Activated CD4-positive, alpha-beta T cell treated with anti-CD3 and anti-CD28 coated beads, Interleukin-2, amount 10 ng/mL, durations not matched to agents 7 days and 5 days (primary cell): ENCODE results near the gene NSG1. TPM values are rescaled to one million over a fixed set of nuclear protein-coding genes. Genes with fewer than 3 reads are reported as not detected.

Experiments used
- CTCF ChIA-PET: fragments of 350-600 bp; sonication (Branson Sonifier 250); formaldehyde crosslinking; loops from one replicate; lab custom pipeline; 2021; ENCODE audit warnings: antibody characterized with exemption; lab: Charles Lee
- POLR2A ChIA-PET: fragments of 350-600 bp; sonication (Branson Sonifier 250); formaldehyde crosslinking; loops from one replicate; lab custom pipeline; 2021; ENCODE audit warnings: antibody characterized with exemption; lab: Charles Lee
- DNase-seq: peaks from one replicate; pipeline ENCODE4 v3.0.0-alpha.2; 2020
- H3K27ac Mint-ChIP-seq: one replicate; pipeline ENCODE4 v1.8.0; 2021; ENCODE audit warnings: mild to moderate bottlenecking, moderate library complexity, mixed read lengths
- H3K27me3 Mint-ChIP-seq: one replicate; pipeline ENCODE4 v1.8.0; 2021; ENCODE audit warnings: mixed read lengths
- H3K36me3 Mint-ChIP-seq: one replicate; pipeline ENCODE4 v1.8.0; 2021; ENCODE audit warnings: low read depth, mixed read lengths
- H3K4me1 Mint-ChIP-seq: one replicate; pipeline ENCODE4 v1.8.0; 2021; ENCODE audit warnings: mixed read lengths
- H3K4me3 Mint-ChIP-seq: one replicate; pipeline ENCODE4 v1.8.0; 2021; ENCODE audit warnings: mild to moderate bottlenecking, moderate library complexity, mixed read lengths
- H3K9me3 Mint-ChIP-seq: one replicate; pipeline ENCODE4 v1.8.0; 2021; ENCODE audit warnings: mixed read lengths
- total RNA-seq, 2 experiments: library from RNA; stranded (reverse); gene quantifications; one replicate each; pipeline ENCODE4 v1.2.3, GENCODE V29; 2021

NSG1 gene
- total RNA-seq, 2 experiments from 2014 or later = 11.0 to 11.9 TPM

- POLR2A ChIA-PET = no interaction called here
- Mint-ChIP-seq H3K36me3 (no peaks in the 10 kb centered on the region), H3K27me3 (no peaks in the 10 kb centered on the region), H3K9me3 (peaks cover 4% of the 10 kb centered on the region), H3K4me1 (no peaks in the 10 kb centered on the region), H3K4me3 (no peak overlapping the region), H3K27ac (no peak overlapping the region)
- no peak for DNase-seq
- CTCF ChIA-PET = no interaction called here
Measured at GRCh38 chr4:4356106-4357041, 30.5 kb upstream of the NSG1 start.

GRCh38 chr4:4358093-4358854 lies 28.6 kb upstream of the NSG1 start:
- ChIA-PET POLR2A (no interaction called here), CTCF (no interaction called here)
- Mint-ChIP-seq H3K4me3 (no peak overlapping the region), H3K27ac (no peak overlapping the region), H3K4me1 (no peaks in the 10 kb centered on the region), H3K36me3 (no peaks in the 10 kb centered on the region), H3K27me3 (no peaks in the 10 kb centered on the region), H3K9me3 (peaks cover 4% of the 10 kb centered on the region)
- DNase-seq = no peak

GRCh38 chr4:4361883-4362282 lies 25.0 kb upstream of the NSG1 start:
- H3K27ac Mint-ChIP-seq = no peak overlapping the region
- no peaks in the 10 kb centered on the region for H3K4me1 Mint-ChIP-seq
- ChIA-PET POLR2A (no interaction called here), CTCF (no interaction called here)
- no peak overlapping the region for H3K4me3 Mint-ChIP-seq
- no peaks in the 10 kb centered on the region for H3K27me3 Mint-ChIP-seq
- H3K9me3 Mint-ChIP-seq = peaks cover 18% of the 10 kb centered on the region
- no peaks in the 10 kb centered on the region for H3K36me3 Mint-ChIP-seq
- DNase-seq = no peak

GRCh38 chr4:4362991-4363697 lies 23.8 kb upstream of the NSG1 start:
- DNase-seq = no peak
- H3K9me3 Mint-ChIP-seq = peaks cover 22% of the 10 kb centered on the region
- no peaks in the 10 kb centered on the region for H3K27me3 Mint-ChIP-seq
- no peaks in the 10 kb centered on the region for H3K36me3 Mint-ChIP-seq
- ChIA-PET CTCF (no interaction called here), POLR2A (no interaction called here)
- H3K27ac Mint-ChIP-seq = no peak overlapping the region
- no peak overlapping the region for H3K4me3 Mint-ChIP-seq
- no peaks in the 10 kb centered on the region for H3K4me1 Mint-ChIP-seq

GRCh38 chr4:4364061-4364460 lies 22.8 kb upstream of the NSG1 start:
- no peak for DNase-seq
- H3K4me1 Mint-ChIP-seq = no peaks in the 10 kb centered on the region
- peaks cover 22% of the 10 kb centered on the region for H3K9me3 Mint-ChIP-seq
- ChIA-PET CTCF (no interaction called here), POLR2A (no interaction called here)
- H3K27me3 Mint-ChIP-seq = no peaks in the 10 kb centered on the region
- H3K27ac Mint-ChIP-seq = no peak overlapping the region
- no peaks in the 10 kb centered on the region for H3K36me3 Mint-ChIP-seq
- H3K4me3 Mint-ChIP-seq = no peak overlapping the region

- Mint-ChIP-seq H3K4me3 (no peak overlapping the region), H3K4me1 (no peaks in the 10 kb centered on the region), H3K9me3 (peaks cover 22% of the 10 kb centered on the region), H3K36me3 (no peaks in the 10 kb centered on the region), H3K27me3 (no peaks in the 10 kb centered on the region), H3K27ac (no peak overlapping the region)
- POLR2A ChIA-PET = no interaction called here
- DNase-seq = no peak
- CTCF ChIA-PET = no interaction called here
Measured at GRCh38 chr4:4364486-4365208, 22.3 kb upstream of the NSG1 start.

- no peak for DNase-seq
- Mint-ChIP-seq H3K4me1 (no peaks in the 10 kb centered on the region), H3K36me3 (no peaks in the 10 kb centered on the region), H3K27ac (no peak overlapping the region), H3K27me3 (no peaks in the 10 kb centered on the region), H3K4me3 (no peak overlapping the region), H3K9me3 (peaks cover 19% of the 10 kb centered on the region)
- ChIA-PET CTCF (no interaction called here), POLR2A (no interaction called here)
Measured at GRCh38 chr4:4368809-4369580, 17.9 kb upstream of the NSG1 start.

- CTCF ChIA-PET = no interaction called here
- no peak for DNase-seq
- Mint-ChIP-seq H3K27me3 (no peaks in the 10 kb centered on the region), H3K4me1 (no peaks in the 10 kb centered on the region), H3K4me3 (no peak overlapping the region), H3K36me3 (no peaks in the 10 kb centered on the region), H3K27ac (no peak overlapping the region), H3K9me3 (no peaks in the 10 kb centered on the region)
- POLR2A ChIA-PET = no interaction called here
Measured at GRCh38 chr4:4374388-4375098, 12.4 kb upstream of the NSG1 start.

- Mint-ChIP-seq H3K36me3 (no peaks in the 10 kb centered on the region), H3K27ac (no peak overlapping the region), H3K4me1 (no peaks in the 10 kb centered on the region), H3K27me3 (peaks cover 2% of the 10 kb centered on the region), H3K9me3 (no peaks in the 10 kb centered on the region), H3K4me3 (no peak overlapping the region)
- ChIA-PET POLR2A (interaction anchor here (0.6 kb wide), 1 partner anchor 15 kb away, joined by 3 read pairs; no protein-coding TSS in a partner anchor), CTCF (interaction anchor here (1.1 to 1.4 kb wide), 3 partner anchors 11 to 39 kb away, joined by 3 to 4 read pairs (median 3); partner anchors contain the start of gene NSG1)
- no peak for DNase-seq
Measured at GRCh38 chr4:4376074-4376473, 10.8 kb upstream of the NSG1 start.

- no peaks in the 10 kb centered on the region for H3K4me1 Mint-ChIP-seq
- no peaks in the 10 kb centered on the region for H3K9me3 Mint-ChIP-seq
- no peak for DNase-seq
- H3K4me3 Mint-ChIP-seq = no peak overlapping the region
- H3K27ac Mint-ChIP-seq = no peak overlapping the region
- H3K36me3 Mint-ChIP-seq = no peaks in the 10 kb centered on the region
- H3K27me3 Mint-ChIP-seq = peaks cover 7% of the 10 kb centered on the region
- ChIA-PET CTCF (no interaction called here), POLR2A (no interaction called here)
Measured at GRCh38 chr4:4377191-4377590, 9.7 kb upstream of the NSG1 start.

- Mint-ChIP-seq H3K36me3 (no peaks in the 10 kb centered on the region), H3K4me3 (no peak overlapping the region), H3K27ac (no peak overlapping the region), H3K27me3 (peaks cover 12% of the 10 kb centered on the region), H3K4me1 (no peaks in the 10 kb centered on the region), H3K9me3 (no peaks in the 10 kb centered on the region)
- DNase-seq = no peak
- POLR2A ChIA-PET = no interaction called here
- CTCF ChIA-PET = no interaction called here
Measured at GRCh38 chr4:4377732-4378460, 9.0 kb upstream of the NSG1 start.
